ENCODE measurements around the gene SNAP47.

Gene SNAP47

DNA sequence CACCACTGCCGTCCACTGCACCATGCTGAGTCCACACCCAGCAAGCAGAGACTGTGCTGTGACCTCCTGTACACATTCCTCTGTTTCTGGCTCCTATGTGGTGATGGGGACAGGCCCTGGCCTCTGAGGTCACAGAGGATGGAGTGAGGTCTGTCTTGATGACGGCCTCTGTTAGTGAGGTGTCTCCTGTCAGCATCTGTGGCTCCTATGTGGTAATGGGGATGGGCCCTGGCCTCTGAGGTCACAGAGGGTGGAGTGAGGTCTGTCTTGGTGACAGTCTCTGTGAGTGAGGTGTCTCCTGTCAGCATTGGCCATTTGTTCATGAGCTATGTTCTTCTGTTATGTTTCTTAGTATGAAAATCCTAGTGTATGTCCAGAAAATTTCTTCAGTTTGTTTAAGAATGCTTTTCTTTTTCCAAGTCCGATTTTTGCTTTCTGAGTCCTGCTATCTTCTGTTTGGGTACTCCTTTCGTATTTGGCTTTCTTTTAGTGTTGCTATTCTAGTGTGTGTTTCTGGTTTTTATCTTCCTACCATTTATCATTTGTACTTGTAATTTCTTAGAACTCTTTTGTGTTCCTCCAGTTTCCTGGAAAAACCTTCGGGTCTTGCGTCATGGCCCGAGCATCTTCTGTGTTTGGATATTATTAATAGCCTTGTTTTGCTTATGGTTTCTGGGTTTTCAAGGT is 13.4 kb downstream of the SNAP47 start:
- no peak for TF ChIP-seq Cebpa-rat (IDR thresholded peaks at IDR 0.05)
- H3K4me3 ChIP-seq: no peak overlapping the region
- H3K4me2 ChIP-seq: no peak overlapping the region
- H3K9ac ChIP-seq: no peak overlapping the region
- H3K36me3 ChIP-seq: peaks cover 72% of the 10 kb centered on the region
- H3K4me1 ChIP-seq: peaks cover 32% of the 10 kb centered on the region
- no peaks in the 10 kb centered on the region for H3K9me3 ChIP-seq
- peaks cover 98% of the 10 kb centered on the region for H4K20me1 ChIP-seq
- no peaks in the 10 kb centered on the region for H3K27me3 ChIP-seq
- no peak overlapping the region for H3K27ac ChIP-seq

DNA sequence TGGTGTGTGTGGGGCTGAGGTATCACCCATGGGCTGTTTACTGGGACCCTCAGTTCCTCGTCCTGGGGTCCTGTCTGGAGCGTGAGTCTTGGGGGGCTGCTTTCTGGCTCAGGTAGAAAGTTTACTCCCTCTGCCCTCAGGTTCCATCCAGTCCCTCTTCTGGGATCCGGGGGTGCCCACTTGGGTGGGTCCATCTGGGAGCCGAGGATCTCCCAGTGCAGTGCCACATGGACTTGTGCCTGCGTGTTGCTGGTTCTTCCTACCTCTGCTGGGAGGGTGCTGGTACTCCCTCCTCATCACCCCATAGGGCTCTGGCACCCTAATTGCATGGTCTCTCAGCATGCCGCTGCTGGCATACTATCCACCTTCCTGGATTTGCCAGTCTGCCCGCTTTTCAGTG is 14.0 kb downstream of the SNAP47 start:
- Histone ChIP-seq H4K20me1 (peaks cover 98% of the 10 kb centered on the region), H3K4me2 (no peak overlapping the region), H3K27me3 (no peaks in the 10 kb centered on the region), H3K9ac (no peak overlapping the region), H3K4me3 (no peak overlapping the region), H3K36me3 (peaks cover 78% of the 10 kb centered on the region), H3K27ac (no peak overlapping the region), H3K4me1 (peaks cover 26% of the 10 kb centered on the region), H3K9me3 (no peaks in the 10 kb centered on the region)
- no peak for TF ChIP-seq Cebpa-rat (IDR thresholded peaks at IDR 0.05)

DNA sequence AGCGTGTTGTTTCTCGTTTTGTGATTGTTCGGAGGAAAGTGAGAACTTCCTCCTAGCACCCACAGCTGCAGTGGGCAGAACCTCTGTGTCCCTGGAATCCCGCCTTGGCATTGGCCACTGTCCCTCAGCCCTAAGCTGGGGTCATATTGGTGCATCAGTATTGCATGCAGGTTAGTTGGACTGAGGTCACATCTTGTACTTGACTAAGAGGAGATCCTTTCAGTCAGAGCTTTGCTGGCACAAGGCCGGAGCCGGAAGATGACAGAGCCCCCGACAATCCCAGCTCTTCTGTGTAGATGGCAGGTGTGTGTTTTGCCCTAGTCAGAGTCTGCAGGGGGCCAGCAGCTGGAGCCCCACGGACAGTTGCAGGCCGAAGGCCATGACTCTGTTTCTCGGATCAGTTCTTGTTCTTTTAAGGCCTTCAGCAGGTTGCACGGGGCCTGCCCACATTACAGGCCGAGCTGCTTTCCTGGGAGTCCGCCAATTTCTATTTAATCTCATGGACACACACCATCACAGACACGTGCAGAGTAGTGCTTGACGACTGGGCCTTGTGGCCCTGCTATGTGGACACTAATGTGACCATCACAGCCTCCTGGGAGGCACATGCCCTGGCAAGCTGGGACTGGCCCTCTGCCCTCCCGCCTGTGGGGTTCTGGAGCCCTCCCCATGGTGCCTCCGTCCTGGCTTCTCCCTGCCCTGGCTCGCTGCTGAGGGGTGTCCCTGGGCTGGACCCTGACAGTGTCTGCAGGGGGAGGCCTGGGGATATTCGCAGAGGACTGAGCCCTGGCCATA is 14.9 kb downstream of the SNAP47 start:
- no peak overlapping the region for H3K27ac ChIP-seq
- peaks cover 98% of the 10 kb centered on the region for H4K20me1 ChIP-seq
- peaks cover 87% of the 10 kb centered on the region for H3K36me3 ChIP-seq
- peaks cover 17% of the 10 kb centered on the region for H3K4me1 ChIP-seq
- H3K9me3 ChIP-seq: no peaks in the 10 kb centered on the region
- no peak for TF ChIP-seq Cebpa-rat (IDR thresholded peaks at IDR 0.05)
- H3K4me3 ChIP-seq: no peak overlapping the region
- no peak overlapping the region for H3K4me2 ChIP-seq
- no peak overlapping the region for H3K9ac ChIP-seq
- H3K27me3 ChIP-seq: no peaks in the 10 kb centered on the region

DNA sequence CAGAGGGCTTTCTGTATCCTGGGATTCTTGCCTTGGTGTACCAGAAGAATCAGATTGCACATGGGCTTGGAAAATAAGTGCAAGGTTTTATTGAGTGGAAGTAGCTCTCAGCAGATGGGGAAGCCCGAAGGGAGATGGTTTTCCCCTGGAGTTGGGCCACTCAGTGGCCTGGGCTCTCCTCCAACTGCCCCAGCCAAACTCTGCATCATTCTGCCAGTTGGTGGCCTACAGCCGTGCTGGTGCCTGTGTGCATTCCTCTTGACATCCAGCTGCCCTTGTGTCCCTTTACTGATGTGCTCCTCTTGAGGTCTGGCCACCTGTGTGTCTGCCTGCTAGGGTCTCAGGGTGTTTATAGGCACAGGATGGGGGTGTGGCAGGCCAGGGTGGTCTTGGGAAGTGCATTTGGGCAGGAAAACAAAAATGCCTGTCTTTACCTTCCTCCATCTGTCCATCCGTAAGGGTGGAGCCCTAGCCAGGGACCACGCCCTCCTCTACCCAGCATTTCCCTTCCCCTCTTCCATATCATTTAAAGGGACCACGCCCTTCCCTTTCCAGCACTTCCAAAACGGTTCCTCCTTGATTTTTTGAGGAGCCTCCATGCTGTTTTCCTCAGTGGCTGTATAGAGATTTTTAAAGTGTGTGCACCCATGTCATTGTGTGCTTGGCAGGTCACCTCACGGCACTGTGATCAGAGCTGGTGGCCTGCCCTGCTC is 18.9 kb downstream of the SNAP47 start:
- Histone ChIP-seq H3K4me2 (no peak overlapping the region), H3K27me3 (no peaks in the 10 kb centered on the region), H3K27ac (no peak overlapping the region), H3K9me3 (no peaks in the 10 kb centered on the region), H3K4me1 (no peaks in the 10 kb centered on the region), H3K36me3 (peaks cover 97% of the 10 kb centered on the region), H3K9ac (no peak overlapping the region), H4K20me1 (peaks cover 98% of the 10 kb centered on the region), H3K4me3 (no peak overlapping the region)
- no peak for TF ChIP-seq Cebpa-rat (IDR thresholded peaks at IDR 0.05)

DNA sequence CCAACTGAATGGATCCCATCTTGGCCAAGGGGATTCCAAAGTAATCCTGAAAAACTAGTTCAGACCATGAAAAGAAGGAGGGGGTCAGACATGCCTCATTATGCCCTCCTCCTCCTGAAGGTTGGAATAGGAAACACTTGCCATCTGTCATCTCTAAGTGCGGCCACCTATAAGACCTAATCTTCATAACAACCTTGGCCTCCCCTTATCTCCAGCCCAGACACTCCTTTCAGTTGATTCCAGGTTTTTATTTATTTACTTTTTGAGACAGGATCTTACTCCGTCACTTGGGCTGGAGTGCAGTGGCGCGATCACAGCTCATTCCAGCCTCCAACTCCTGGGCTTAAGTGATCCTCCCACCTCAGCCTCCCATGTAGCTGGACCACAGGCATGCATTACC is 19.7 kb downstream of the SNAP47 start:
- H3K4me2 ChIP-seq: no peak overlapping the region
- no peaks in the 10 kb centered on the region for H3K9me3 ChIP-seq
- no peak overlapping the region for H3K27ac ChIP-seq
- H4K20me1 ChIP-seq: peaks cover 98% of the 10 kb centered on the region
- no peaks in the 10 kb centered on the region for H3K4me1 ChIP-seq
- no peak overlapping the region for H3K9ac ChIP-seq
- no peak for TF ChIP-seq Cebpa-rat (IDR thresholded peaks at IDR 0.05)
- H3K36me3 ChIP-seq: peaks cover 97% of the 10 kb centered on the region
- no peaks in the 10 kb centered on the region for H3K27me3 ChIP-seq
- H3K4me3 ChIP-seq: no peak overlapping the region

DNA sequence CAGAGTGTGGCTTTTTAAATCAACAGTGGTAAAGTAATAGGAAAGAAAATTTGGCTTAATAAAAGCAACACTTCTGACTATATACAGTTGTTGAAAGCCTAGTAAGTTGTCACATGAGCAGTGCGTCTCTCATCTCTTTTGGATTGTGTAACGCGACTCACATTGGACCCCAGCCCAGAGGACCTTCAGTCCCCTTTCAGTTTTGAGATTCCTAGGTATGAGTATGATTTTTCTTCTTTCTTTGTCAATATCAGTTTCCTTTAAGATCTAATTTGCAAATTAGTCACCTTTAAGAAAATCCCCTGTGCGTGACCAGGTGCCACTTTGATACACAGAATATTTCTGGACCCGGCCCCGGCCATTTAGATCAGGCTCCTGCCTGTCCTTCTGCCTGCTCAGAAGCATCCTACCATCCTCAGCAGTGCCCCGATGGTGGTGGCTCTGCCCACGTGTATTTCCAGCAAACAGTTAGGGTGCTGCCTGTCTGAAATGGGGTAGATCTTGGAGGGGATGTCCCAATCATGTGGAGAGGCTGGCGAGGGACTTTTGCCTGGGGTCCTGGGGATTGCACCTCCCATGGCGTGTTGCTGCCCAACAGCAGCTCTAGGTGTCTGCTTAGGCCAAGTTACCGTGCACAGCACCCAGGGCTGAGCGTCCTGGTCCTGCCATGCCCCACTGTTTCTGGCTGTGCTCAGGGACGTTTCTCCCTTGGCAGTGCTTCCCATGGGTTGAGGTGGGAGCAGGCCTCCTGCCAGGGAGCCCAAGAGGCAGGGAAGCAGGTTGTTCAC is 21.1 kb downstream of the SNAP47 start:
- Histone ChIP-seq H3K9ac (no peak overlapping the region), H3K4me3 (no peak overlapping the region), H3K27me3 (no peaks in the 10 kb centered on the region), H3K27ac (no peak overlapping the region), H3K4me1 (peaks cover 1% of the 10 kb centered on the region), H3K9me3 (no peaks in the 10 kb centered on the region), H3K4me2 (no peak overlapping the region), H3K36me3 (peaks cover 97% of the 10 kb centered on the region), H4K20me1 (peaks cover 98% of the 10 kb centered on the region)
- no peak for TF ChIP-seq Cebpa-rat (IDR thresholded peaks at IDR 0.05)

DNA sequence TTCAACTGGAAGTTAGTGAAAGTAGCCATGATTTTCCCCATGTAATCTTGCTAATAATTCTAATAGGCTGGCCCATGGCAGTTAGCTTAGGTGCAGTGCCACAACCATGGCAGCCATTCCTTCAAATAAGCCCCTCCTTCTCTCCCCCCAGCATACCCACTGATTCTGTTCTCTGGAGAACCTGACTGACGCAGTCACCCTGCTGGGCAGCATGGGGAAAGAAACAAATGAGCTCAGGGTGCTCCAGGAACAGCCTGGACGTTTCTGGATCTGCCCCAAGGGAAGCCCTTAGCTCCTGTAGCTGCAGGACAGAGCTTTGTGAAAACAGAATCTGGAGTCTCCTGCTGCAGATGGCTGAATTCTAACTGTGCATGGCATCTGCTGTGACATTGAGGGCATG is 22.5 kb downstream of the SNAP47 start:
- peaks cover 93% of the 10 kb centered on the region for H3K36me3 ChIP-seq
- peaks cover 100% of the 10 kb centered on the region for H4K20me1 ChIP-seq
- no peak overlapping the region for H3K9ac ChIP-seq
- no peak for TF ChIP-seq Cebpa-rat (IDR thresholded peaks at IDR 0.05)
- no peak overlapping the region for H3K4me2 ChIP-seq
- H3K4me1 ChIP-seq: peaks cover 16% of the 10 kb centered on the region
- no peak overlapping the region for H3K27ac ChIP-seq
- H3K9me3 ChIP-seq: no peaks in the 10 kb centered on the region
- H3K4me3 ChIP-seq: no peak overlapping the region
- no peaks in the 10 kb centered on the region for H3K27me3 ChIP-seq

DNA sequence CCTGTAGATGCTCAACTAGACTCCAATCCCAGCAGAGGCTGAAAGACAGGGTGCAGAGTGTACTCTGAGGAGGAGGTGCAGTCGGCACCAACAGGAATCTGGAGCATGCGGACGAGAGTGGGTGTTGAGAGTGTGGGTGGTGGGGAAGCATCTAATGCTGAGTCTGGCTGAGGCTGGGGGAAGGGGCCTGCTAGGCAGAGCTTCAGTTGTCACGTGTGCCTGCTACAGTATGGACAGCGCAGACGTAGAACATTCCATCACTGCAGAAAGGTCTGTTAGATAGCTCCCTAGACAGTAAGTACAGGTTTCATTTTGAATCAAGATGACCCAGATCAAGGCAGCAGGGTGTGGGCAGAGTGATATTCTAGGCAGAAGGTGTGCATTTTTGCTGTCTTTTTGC is 23.1 kb downstream of the SNAP47 start:
- H3K36me3 ChIP-seq: peaks cover 89% of the 10 kb centered on the region
- no peaks in the 10 kb centered on the region for H3K9me3 ChIP-seq
- H3K27me3 ChIP-seq: no peaks in the 10 kb centered on the region
- no peak overlapping the region for H3K4me2 ChIP-seq
- H3K4me1 ChIP-seq: peaks cover 21% of the 10 kb centered on the region
- no peak for TF ChIP-seq Cebpa-rat (IDR thresholded peaks at IDR 0.05)
- H3K4me3 ChIP-seq: no peak overlapping the region
- peaks cover 100% of the 10 kb centered on the region for H4K20me1 ChIP-seq
- H3K9ac ChIP-seq: no peak overlapping the region
- H3K27ac ChIP-seq: no peak overlapping the region

Data from BLaER1 (cell line).